GM18511 (cell line): Measurements from ENCODE around the gene BMP2K.
A peak's percentile ranks its signal among the peaks of the same experiment; 100 is the strongest.
"Not testable (repeated sequence)": the region's sequence is repeated elsewhere in the genome, so short reads cannot be mapped to it uniquely, and the experiment has no call there.

Source experiments
- ATAC-seq: cut with Tn5 transposase; IDR thresholded peaks from one replicate; pipeline ENCODE4 v1.9.1; 2021; ENCODE audit warnings: mild to moderate bottlenecking, moderate library complexity; ENCODE audit not compliant: unreplicated experiment

Gene BMP2K

GRCh38 chr4:78787392-78788006 lies 11.3 kb downstream of the BMP2K start:
- ATAC-seq: no peak

GRCh38 chr4:78788007-78788889 lies 12.1 kb downstream of the BMP2K start:
- no peak for ATAC-seq

- ATAC-seq: not testable (repeated sequence)
Measured at GRCh38 chr4:78795594-78796416, 19.7 kb downstream of the BMP2K start.

GRCh38 chr4:78796526-78796925 lies 20.4 kb downstream of the BMP2K start:
- no peak for ATAC-seq

GRCh38 chr4:78797777-78798284 lies 21.7 kb downstream of the BMP2K start:
- no peak for ATAC-seq

GRCh38 chr4:78799551-78800495 lies 23.7 kb downstream of the BMP2K start:
- peak; percentile 65 for ATAC-seq

- ATAC-seq: no peak
Measured at GRCh38 chr4:78800965-78801364, 24.8 kb downstream of the BMP2K start.

- no peak for ATAC-seq
Measured at GRCh38 chr4:78803983-78804382, 27.8 kb downstream of the BMP2K start.

- no peak for ATAC-seq
Measured at GRCh38 chr4:78806943-78807460, 30.9 kb downstream of the BMP2K start.

GRCh38 chr4:78809295-78809694 lies 33.1 kb downstream of the BMP2K start:
- ATAC-seq: no peak

- no peak for ATAC-seq
Measured at GRCh38 chr4:78809928-78810835, 34.0 kb downstream of the BMP2K start.

GRCh38 chr4:78811034-78811433 lies 34.9 kb downstream of the BMP2K start:
- no peak for ATAC-seq

- no peak for ATAC-seq
Measured at GRCh38 chr4:78818530-78819079, 42.5 kb downstream of the BMP2K start.

GRCh38 chr4:78824001-78824400 lies 47.9 kb downstream of the BMP2K start:
- ATAC-seq: no peak

- no peak for ATAC-seq
Measured at GRCh38 chr4:78827191-78827590, 51.0 kb downstream of the BMP2K start.

GRCh38 chr4:78829296-78829695 lies 53.1 kb downstream of the BMP2K start:
- ATAC-seq: no peak

GRCh38 chr4:78839676-78840075 lies 63.5 kb downstream of the BMP2K start:
- not testable (repeated sequence) for ATAC-seq

- ATAC-seq: not testable (repeated sequence)
Measured at GRCh38 chr4:78840286-78840685, 64.1 kb downstream of the BMP2K start.

- ATAC-seq: peak; percentile 92
Measured at GRCh38 chr4:78845472-78845871, 69.3 kb downstream of the BMP2K start.
